Hepatocyte (in vitro differentiated cells): ENCODE measurements around the gene KBTBD8. TPM values are rescaled to one million over a fixed set of nuclear protein-coding genes. Genes with fewer than 3 reads are reported as not detected.

Source experiments
- DNase-seq: peaks from one replicate; pipeline ENCODE4 v3.0.0-alpha.2; 2016; ENCODE audit warnings: low spot score
- H2AFZ ChIP-seq: fragments of 200-600 bp; sonication (generic); 2 replicates; pipeline ENCODE4 v1.6.0; 2016; ENCODE audit warnings: antibody characterized with exemption, mild to moderate bottlenecking
- H3K27ac ChIP-seq: fragments of 200-600 bp; sonication (generic); 2 replicates; pipeline ENCODE4 v1.5.1; 2016; ENCODE audit warnings: mild to moderate bottlenecking
- H3K27me3 ChIP-seq: fragments of 200-600 bp; sonication (generic); 2 replicates; pipeline ENCODE4 v1.6.1; 2016
- H3K36me3 ChIP-seq: fragments of 200-600 bp; sonication (generic); replicated peaks from 2 replicates; pipeline ENCODE4 v1.5.1; 2016; ENCODE audit warnings: low read depth; ENCODE audit not compliant: insufficient read depth
- H3K4me1 ChIP-seq: fragments of 200-600 bp; sonication (generic); 2 replicates; pipeline ENCODE4 v1.5.1; 2016; ENCODE audit warnings: mild to moderate bottlenecking, moderate library complexity; ENCODE audit not compliant: insufficient read depth
- H3K4me2 ChIP-seq: fragments of 200-600 bp; sonication (generic); 2 replicates; pipeline ENCODE4 v1.6.0; 2016
- H3K4me3 ChIP-seq: fragments of 200-600 bp; sonication (generic); 2 replicates; pipeline ENCODE4 v1.5.1; 2016; ENCODE audit warnings: mild to moderate bottlenecking
- H3K79me2 ChIP-seq: fragments of 200-600 bp; sonication (generic); 2 replicates; pipeline ENCODE4 v1.6.0; 2017; ENCODE audit warnings: mild to moderate bottlenecking
- H3K9me2 ChIP-seq: fragments of 200-600 bp; sonication (generic); replicated peaks from 2 replicates; pipeline ENCODE4 v1.6.0; 2017; ENCODE audit warnings: mild to moderate bottlenecking; ENCODE audit not compliant: insufficient read depth
- H3K9me3 ChIP-seq: fragments of 200-600 bp; sonication (generic); 2 replicates; pipeline ENCODE4 v1.5.1; 2016; ENCODE audit warnings: low read depth, mild to moderate bottlenecking
- H4K20me1 ChIP-seq: fragments of 200-600 bp; sonication (generic); 2 replicates; pipeline ENCODE4 v1.6.0; 2016; ENCODE audit warnings: mild to moderate bottlenecking; ENCODE audit not compliant: insufficient read depth, poor library complexity, severe bottlenecking
- CTCF ChIP-seq: fragments of 200-600 bp; sonication (generic); IDR thresholded peaks from 2 replicates; pipeline ENCODE4 v1.5.1; 2016; ENCODE audit warnings: antibody characterized with exemption, mild to moderate bottlenecking; ENCODE audit not compliant: poor library complexity
- EZH2 ChIP-seq: fragments of 200-600 bp; sonication (generic); IDR thresholded peaks from 2 replicates; pipeline ENCODE4 v1.6.1; 2016; ENCODE audit warnings: antibody characterized with exemption, mild to moderate bottlenecking, borderline replicate concordance
- EZH2phosphoT487 ChIP-seq: fragments of 200-600 bp; sonication (generic); IDR thresholded peaks from one replicate; pipeline ENCODE4 v1.6.1; 2018; ENCODE audit warnings: antibody characterized with exemption, mild to moderate bottlenecking, low read depth, moderate library complexity; ENCODE audit not compliant: unreplicated experiment, severe bottlenecking
- WGBS: methylation state at CpG from one replicate; pipeline ENCODE4 v1.1.6; 2016; ENCODE audit warnings: low lambda C conversion rate; ENCODE audit errors: missing lambda C conversion rate; 5-methylcytosine and 5-hydroxymethylcytosine counted together
- polyA plus RNA-seq: library from polyadenylated mRNA; unstranded; fragments of >200 nt; fragmentation: Nextera tagmentation; extraction: Ambion mirVana; gene quantifications from 2 replicates; pipeline ENCODE4 v1.2.1, GENCODE V29; 2016
- total RNA-seq: library from RNA; depleted of rRNA; stranded (reverse); fragments of >200 nt; gene quantifications from 2 replicates; pipeline ENCODE4 v1.2.3, GENCODE V29; 2014

KBTBD8 gene
- total and polyA plus RNA-seq, 2 experiments from 2014 or later, result 3.9 to 14.2 TPM

DNA sequence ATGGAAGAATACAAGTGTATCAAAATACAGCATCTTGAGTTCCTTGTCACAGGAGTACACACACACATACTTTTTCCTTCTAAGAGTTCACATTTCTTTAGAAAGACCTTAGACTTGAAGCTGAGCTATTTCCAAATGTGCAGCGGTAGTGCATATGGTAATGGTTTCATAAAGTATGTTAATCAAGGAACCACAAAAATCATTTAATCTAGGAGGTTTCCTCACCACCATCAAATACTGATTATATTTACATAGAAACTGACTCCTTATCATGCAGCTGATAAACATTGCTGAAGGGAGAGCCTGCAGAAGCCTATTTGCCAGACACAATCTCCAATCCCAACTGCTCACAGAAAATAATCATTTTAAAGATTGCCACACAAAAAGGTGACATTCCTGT lies 40.0 kb upstream of the KBTBD8 start:
- Histone ChIP-seq H3K9me2 (no peaks in the 10 kb centered on the region), H3K27me3 (no peaks in the 10 kb centered on the region), H2AFZ (no peak overlapping the region), H3K79me2 (no peaks in the 10 kb centered on the region), H3K4me3 (no peak overlapping the region), H3K4me2 (no peak overlapping the region), H4K20me1 (no peaks in the 10 kb centered on the region), H3K9me3 (no peaks in the 10 kb centered on the region), H3K36me3 (no peaks in the 10 kb centered on the region), H3K27ac (no peak overlapping the region), H3K4me1 (peaks cover 4% of the 10 kb centered on the region)
- TF ChIP-seq EZH2 (no peak), EZH2phosphoT487 (no peak)
- DNase-seq, result no peak
- WGBS, result 83% methylated on average over 1 of the region's 1 CpG

DNA sequence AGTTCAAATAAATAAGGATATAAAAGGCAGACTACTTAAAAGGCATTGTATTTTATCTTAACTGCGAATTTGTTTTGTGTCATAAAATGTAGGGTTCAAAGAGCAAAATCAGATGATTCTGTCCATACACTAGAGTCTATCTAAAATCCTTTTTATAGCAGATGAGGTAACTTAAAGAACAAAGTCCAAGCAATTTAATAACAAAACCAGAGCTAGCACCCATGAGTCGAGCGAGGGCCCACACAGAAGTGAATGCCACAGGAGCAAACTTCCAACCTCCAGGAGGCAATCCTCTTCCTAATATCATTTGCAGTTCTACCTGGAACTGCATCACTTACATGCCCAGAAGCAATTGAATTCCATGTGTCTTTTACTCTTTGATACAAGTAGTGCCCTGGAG lies 35.4 kb upstream of the KBTBD8 start:
- WGBS, result 39% methylated on average over 3 of the region's 3 CpGs
- no peak overlapping the region for H3K4me2 ChIP-seq
- H3K27ac ChIP-seq, result peak overlapping the region; percentile 14
- DNase-seq, result peak; percentile 19
- peaks cover 4% of the 10 kb centered on the region for H3K4me1 ChIP-seq
- no peaks in the 10 kb centered on the region for H3K27me3 ChIP-seq
- H3K9me2 ChIP-seq, result no peaks in the 10 kb centered on the region
- TF ChIP-seq EZH2 (no peak), EZH2phosphoT487 (no peak)
- H3K9me3 ChIP-seq, result no peaks in the 10 kb centered on the region
- H3K79me2 ChIP-seq, result no peaks in the 10 kb centered on the region
- H2AFZ ChIP-seq, result no peak overlapping the region
- H4K20me1 ChIP-seq, result no peaks in the 10 kb centered on the region
- no peak overlapping the region for H3K4me3 ChIP-seq
- H3K36me3 ChIP-seq, result no peaks in the 10 kb centered on the region

DNA sequence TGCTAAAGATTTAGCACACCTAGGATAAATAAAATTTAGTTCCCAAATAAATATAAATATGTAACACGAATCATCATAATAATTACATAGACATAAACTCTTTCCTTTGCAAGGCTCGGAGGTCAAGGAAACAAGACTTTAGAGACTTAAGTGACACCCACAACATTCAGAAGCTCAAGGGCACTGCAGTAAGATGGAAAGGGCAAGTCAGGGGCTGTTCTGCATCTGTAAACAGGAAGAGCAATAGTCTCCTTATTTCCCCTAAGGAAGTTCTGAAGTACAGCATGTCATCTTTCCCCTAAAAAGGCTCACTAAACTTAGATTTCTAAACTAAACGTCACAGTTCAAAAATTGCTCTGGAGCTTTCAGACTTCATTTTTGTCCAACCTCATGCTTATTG lies 26.9 kb upstream of the KBTBD8 start:
- no peaks in the 10 kb centered on the region for H3K79me2 ChIP-seq
- no peak for TF ChIP-seq EZH2phosphoT487
- no peak for TF ChIP-seq EZH2
- TF ChIP-seq CTCF, result no peak
- DNase-seq, result no peak
- no peaks in the 10 kb centered on the region for H3K9me3 ChIP-seq
- H3K36me3 ChIP-seq, result no peaks in the 10 kb centered on the region
- H4K20me1 ChIP-seq, result no peaks in the 10 kb centered on the region
- H3K4me3 ChIP-seq, result no peak overlapping the region
- WGBS, result 84% methylated on average over 3 of the region's 3 CpGs
- H3K27me3 ChIP-seq, result no peaks in the 10 kb centered on the region
- H2AFZ ChIP-seq, result no peak overlapping the region
- no peak overlapping the region for H3K27ac ChIP-seq
- no peak overlapping the region for H3K4me2 ChIP-seq
- no peaks in the 10 kb centered on the region for H3K9me2 ChIP-seq
- no peaks in the 10 kb centered on the region for H3K4me1 ChIP-seq

DNA sequence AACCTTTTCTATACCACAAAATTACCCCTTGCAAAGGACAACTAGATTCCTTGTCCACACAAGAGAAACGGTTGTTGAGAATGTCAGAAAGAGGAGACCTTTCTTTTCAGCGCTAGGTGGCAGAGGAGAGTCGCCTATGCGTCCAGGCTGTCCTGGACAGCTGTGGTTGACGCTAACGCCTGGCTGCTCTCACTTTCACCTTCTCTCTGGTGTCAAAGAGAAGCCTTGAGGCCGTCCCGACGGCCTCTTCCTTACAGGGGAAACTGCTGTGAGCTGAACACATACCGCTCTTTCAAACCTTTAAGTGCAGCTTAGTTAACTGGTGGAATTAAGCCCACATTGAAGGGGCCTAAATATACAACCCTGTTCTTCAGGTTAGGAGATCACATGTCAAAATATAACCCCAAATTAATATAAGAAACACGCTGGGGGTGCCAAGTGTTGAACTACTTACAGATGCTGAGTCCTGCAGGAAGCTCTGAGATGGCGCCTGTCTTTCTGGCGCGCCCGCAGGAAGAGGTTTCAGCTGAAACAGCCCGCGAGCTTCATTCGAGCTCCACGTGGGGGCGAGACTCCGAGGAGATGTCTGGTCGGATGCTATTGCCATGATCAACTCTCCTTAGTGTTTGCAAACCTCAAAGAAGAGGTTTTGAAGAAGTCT lies 26.1 kb upstream of the KBTBD8 start:
- Histone ChIP-seq H3K79me2 (no peaks in the 10 kb centered on the region), H3K27me3 (no peaks in the 10 kb centered on the region), H3K4me3 (no peak overlapping the region), H3K36me3 (no peaks in the 10 kb centered on the region), H3K9me2 (no peaks in the 10 kb centered on the region), H3K4me1 (no peaks in the 10 kb centered on the region), H4K20me1 (no peaks in the 10 kb centered on the region), H3K27ac (peak overlapping the region; percentile 12), H3K9me3 (no peaks in the 10 kb centered on the region), H2AFZ (peak overlapping the region; percentile 51), H3K4me2 (peak overlapping the region; percentile 73)
- no peak for TF ChIP-seq EZH2phosphoT487
- TF ChIP-seq EZH2, result no peak
- peak; percentile 86 for TF ChIP-seq CTCF
- DNase-seq, result peak; percentile 90
- 19% methylated on average over 22 of the region's 22 CpGs for WGBS
